Naive thymus-derived CD8-positive, alpha-beta T cell (primary cell): Measurements from ENCODE around the gene DOP1A. TPM values are rescaled to one million over a fixed set of nuclear protein-coding genes. Genes with fewer than 3 reads are reported as not detected.
A peak's percentile ranks its signal among the peaks of the same experiment; 100 is the strongest.

ENCODE experiments used
- ATAC-seq, 2 donors: fragments of 150-1000 bp; cut with Tn5 transposase in 1 of 2; sonication (Bioruptor Pico), chemical (Tn5 transposase) in 1 of 2; 1 replicate in 1 of 2; 2 replicates in 1 of 2; pipeline ENCODE4 v1.10.0; 2021; ENCODE audit warnings: mild to moderate bottlenecking in 2 of 2, moderate library complexity in 2 of 2
- POLR2A ChIA-PET: fragments of 350-600 bp; sonication (Branson Sonifier 250); formaldehyde crosslinking; loops from one replicate; lab custom pipeline; 2021; ENCODE audit warnings: antibody characterized with exemption; lab: Charles Lee
- DNase-seq, 10 donors: peaks; one replicate each; pipeline versions ENCODE4 v3.0.0 to v3.0.0-alpha.2; 2020 to 2022
- H3K27ac Mint-ChIP-seq, 10 donors: one replicate each; pipeline ENCODE4 v1.8.0; 2020 to 2022; ENCODE audit warnings: mild to moderate bottlenecking in 10 of 10, mixed read lengths in 10 of 10, moderate library complexity in 4 of 10, inconsistent platforms in 1 of 10
- H3K27me3 Mint-ChIP-seq, 5 donors: one replicate each; pipeline ENCODE4 v1.8.0; 2021 to 2022; ENCODE audit warnings: mixed read lengths in 5 of 5
- H3K36me3 Mint-ChIP-seq, 3 donors: one replicate each; pipeline ENCODE4 v1.8.0; 2020 to 2022; ENCODE audit warnings: mixed read lengths in 3 of 3, mild to moderate bottlenecking in 2 of 3, inconsistent platforms in 1 of 3
- H3K4me1 Mint-ChIP-seq, 4 donors: one replicate each; pipeline ENCODE4 v1.8.0; 2021 to 2022; ENCODE audit warnings: mixed read lengths in 4 of 4
- H3K4me3 Mint-ChIP-seq, 10 donors: one replicate each; pipeline ENCODE4 v1.8.0; 2020 to 2022; ENCODE audit warnings: mild to moderate bottlenecking in 10 of 10, mixed read lengths in 10 of 10, moderate library complexity in 6 of 10, inconsistent platforms in 1 of 10
- H3K9me3 Mint-ChIP-seq, 9 donors: one replicate each; pipeline ENCODE4 v1.8.0; 2020 to 2022; ENCODE audit warnings: mixed read lengths in 9 of 9, mild to moderate bottlenecking in 3 of 9, inconsistent platforms in 1 of 9, moderate library complexity in 1 of 9
- polyA plus RNA-seq, 3 donors: library from polyadenylated mRNA; unstranded; fragments of 300-500 nt; fragmentation: Illumina TruSeq; gene quantifications; one replicate each; pipeline ENCODE4 v1.2.3, GENCODE V29; 2021
- total RNA-seq, 8 experiments: library from RNA in 2 of 8; stranded (reverse) in 2 of 8; gene quantifications; one replicate each; pipeline ENCODE4 v1.2.3 and lab custom pipeline; 2021 to 2026

DOP1A gene
- total and polyA plus RNA-seq, 5 experiments from 2014 or later = 2.2 to 33.8 (median 4.4) TPM

DNA sequence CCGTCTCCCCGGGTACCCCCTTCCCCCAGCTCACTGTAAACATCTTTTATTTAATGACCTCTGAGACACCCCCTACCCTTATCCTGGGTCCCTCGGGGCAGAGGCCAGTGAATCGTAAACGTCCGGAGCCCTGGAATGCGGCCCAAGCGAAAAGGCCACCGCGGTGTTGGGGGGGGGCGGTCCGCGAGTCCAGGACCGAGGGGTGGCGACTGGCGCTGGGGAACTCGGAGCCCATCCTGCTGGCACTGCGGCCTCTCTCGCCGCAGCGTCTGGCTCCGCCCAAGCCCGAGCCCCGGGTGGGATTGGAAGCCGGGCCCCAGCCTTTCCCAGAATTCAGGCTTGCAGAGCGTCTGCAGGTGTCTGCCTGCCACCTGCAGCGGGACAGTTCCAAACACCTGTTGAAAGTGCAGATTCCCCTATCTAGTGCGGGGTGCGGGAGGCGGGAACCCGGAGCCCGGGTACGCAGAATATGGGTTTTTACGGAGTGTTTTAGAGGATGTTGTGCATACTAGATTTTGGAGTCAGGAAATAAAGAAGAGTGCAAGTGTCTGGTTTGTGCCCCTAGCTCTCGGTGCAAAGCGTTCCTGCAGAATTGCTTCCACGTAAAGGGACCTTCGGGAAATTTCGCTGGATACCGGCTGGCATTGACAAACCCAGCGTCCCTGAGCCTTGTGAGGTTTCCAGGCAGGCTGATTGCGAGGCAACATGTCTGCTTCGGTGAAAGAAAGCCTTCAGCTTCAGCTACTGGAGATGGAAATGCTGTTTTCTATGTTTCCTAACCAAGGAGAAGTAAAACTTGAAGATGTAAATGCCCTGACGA is 126.5 kb downstream of the DOP1A start:
- DNase-seq = peak in 8 of 10 donors; percentile 8 to 65 (median 30)
- peaks cover 11 to 49% (median 46%) of the 10 kb centered on the region in 4 donors for H3K4me1 Mint-ChIP-seq
- H3K36me3 Mint-ChIP-seq = peaks cover 0 to 5% (median 4%) of the 10 kb centered on the region in 3 donors
- POLR2A ChIA-PET = interaction anchor here (1.2 to 1.5 kb wide), 3 partner anchors 9 to 126 kb away, joined by 3 to 6 read pairs (median 4); partner anchors contain the start of gene DOP1A
- H3K27ac Mint-ChIP-seq = peak overlapping the region; percentile 15 to 97 (median 60)
- H3K4me3 Mint-ChIP-seq = peak overlapping the region; percentile 76 to 99 (median 91)
- no peaks in the 10 kb centered on the region for H3K27me3 Mint-ChIP-seq
- H3K9me3 Mint-ChIP-seq = no peaks in the 10 kb centered on the region
- peak; percentile 4 to 24 for ATAC-seq

DNA sequence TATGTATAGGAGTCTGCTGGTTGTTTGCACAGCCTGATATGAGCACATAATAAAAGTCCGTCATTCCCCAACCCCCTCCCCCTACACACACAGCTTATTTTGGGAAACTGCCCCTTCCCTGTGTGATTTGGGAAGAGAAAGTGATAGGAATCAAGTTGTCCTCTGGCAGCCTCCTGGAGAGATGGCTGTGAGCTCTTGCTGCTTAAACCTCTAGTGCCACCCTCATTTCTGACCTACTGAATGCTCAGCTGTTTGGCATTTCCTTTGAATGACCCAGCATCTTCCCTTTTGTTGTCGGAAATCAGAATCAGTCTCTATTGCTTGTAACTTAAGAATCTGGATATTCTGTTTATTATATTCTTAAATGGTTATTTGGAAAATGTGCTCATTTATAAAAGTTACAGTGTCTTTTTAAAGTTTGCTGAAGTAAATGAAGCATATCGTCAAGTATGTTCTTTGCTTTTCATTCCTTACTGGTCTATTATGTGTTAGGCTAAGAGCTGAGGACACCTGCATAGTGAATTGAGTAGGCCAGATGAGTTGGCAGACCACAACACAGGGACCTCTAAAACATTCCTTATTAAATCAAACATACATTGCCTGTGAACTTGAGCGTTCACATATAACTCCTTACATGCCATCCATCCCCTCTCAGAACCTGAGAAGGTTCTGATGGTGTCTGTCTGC is 131.2 kb downstream of the DOP1A start:
- no peak for ATAC-seq
- POLR2A ChIA-PET = no interaction called here
- no peak overlapping the region for H3K27ac Mint-ChIP-seq
- peaks cover 3 to 20% (median 16%) of the 10 kb centered on the region in 4 donors for H3K4me1 Mint-ChIP-seq
- H3K4me3 Mint-ChIP-seq = no peak overlapping the region
- peaks cover 0 to 4% (median 0%) of the 10 kb centered on the region in 3 donors for H3K36me3 Mint-ChIP-seq
- H3K27me3 Mint-ChIP-seq = no peaks in the 10 kb centered on the region
- DNase-seq = no peak
- no peaks in the 10 kb centered on the region for H3K9me3 Mint-ChIP-seq

DNA sequence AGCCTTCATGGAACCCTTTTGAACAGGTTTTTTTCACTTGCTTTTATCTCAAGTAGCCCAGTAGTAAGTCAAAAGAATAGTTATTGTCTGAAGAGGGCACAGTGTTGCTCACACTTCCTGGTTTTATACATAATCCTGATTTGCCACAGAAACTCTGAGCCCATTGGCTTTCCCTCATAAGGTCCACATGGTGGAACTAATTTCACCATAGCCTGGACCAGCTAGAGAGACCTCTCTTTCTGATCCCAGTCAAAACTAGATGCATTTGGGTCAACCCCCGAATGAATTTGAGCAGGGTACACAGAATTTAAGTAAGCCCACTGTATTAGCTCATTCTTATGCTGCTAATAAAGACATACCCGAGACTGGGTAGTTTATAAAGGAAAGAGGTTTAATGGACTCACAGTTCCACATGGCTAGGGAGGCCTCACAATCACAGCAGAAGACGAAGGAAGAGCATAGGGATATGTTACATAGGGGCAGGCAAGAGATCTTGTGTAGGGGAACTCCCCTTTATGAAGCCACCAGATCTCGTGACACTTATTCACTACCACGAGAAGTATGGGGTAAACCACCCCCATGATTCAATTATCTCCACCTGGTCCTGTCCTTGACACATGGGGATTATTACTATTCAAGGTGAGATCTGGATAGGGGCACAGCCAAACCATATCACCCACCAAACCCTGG is 131.8 kb downstream of the DOP1A start:
- Mint-ChIP-seq H3K4me3 (no peak overlapping the region), H3K4me1 (peaks cover 0 to 15% (median 11%) of the 10 kb centered on the region in 4 donors), H3K36me3 (peaks cover 0 to 4% (median 0%) of the 10 kb centered on the region in 3 donors), H3K27ac (no peak overlapping the region), H3K27me3 (no peaks in the 10 kb centered on the region), H3K9me3 (no peaks in the 10 kb centered on the region)
- ATAC-seq (no peak), DNase-seq (no peak)
- POLR2A ChIA-PET = no interaction called here

DNA sequence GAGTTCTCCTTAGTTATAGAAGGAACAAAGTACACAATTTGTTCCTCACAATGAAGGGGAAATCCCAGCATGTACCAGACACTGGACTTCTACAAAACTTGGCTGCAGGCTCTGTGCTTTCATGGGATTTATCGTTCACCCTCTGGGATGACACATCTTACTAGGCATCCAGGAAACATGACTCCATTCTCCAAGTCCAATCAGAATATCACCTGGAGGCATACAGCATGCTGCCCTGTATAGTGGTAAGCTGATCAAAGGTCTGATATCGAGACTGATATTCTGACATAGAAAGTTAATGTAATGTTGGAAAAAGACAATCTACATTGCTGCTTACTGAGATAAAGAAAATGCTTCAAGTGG is 132.4 kb downstream of the DOP1A start:
- POLR2A ChIA-PET = no interaction called here
- no peak overlapping the region for H3K4me3 Mint-ChIP-seq

DNA sequence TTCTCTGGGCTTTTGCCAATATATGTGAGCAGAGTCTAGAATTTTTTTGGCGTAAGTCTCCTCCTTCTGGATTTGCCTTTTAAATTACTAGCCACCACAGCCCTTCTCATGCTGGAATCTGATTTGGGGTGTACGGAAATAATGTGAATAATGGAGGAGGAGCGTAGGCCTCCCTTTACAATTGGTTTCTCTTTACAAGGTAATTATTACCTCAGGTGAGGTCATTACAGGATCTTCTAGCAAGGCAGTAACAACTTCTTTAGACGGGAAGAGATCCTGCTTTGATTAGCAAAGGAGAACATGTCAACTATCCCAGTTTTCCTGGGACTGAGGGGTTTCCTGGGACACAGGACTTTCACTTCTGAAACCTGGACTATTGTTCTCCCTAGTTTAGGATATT is 134.6 kb downstream of the DOP1A start:
- DNase-seq (no peak), ATAC-seq (no peak)
- Mint-ChIP-seq H3K4me1 (no peaks in the 10 kb centered on the region), H3K27me3 (peaks cover 2 to 11% (median 6%) of the 10 kb centered on the region in 5 donors), H3K9me3 (no peaks in the 10 kb centered on the region), H3K4me3 (no peak overlapping the region), H3K36me3 (peaks cover 0 to 4% (median 0%) of the 10 kb centered on the region in 3 donors), H3K27ac (no peak overlapping the region)
- POLR2A ChIA-PET = no interaction called here

More for the DNA sequence above, 132.4 kb downstream of the DOP1A start:
- Mint-ChIP-seq H3K4me1 (peaks cover 0 to 11% (median 6%) of the 10 kb centered on the region in 4 donors), H3K9me3 (no peaks in the 10 kb centered on the region), H3K27me3 (no peaks in the 10 kb centered on the region), H3K36me3 (peaks cover 0 to 4% (median 0%) of the 10 kb centered on the region in 3 donors), H3K27ac (no peak overlapping the region)
- DNase-seq (no peak), ATAC-seq (no peak)

DNA sequence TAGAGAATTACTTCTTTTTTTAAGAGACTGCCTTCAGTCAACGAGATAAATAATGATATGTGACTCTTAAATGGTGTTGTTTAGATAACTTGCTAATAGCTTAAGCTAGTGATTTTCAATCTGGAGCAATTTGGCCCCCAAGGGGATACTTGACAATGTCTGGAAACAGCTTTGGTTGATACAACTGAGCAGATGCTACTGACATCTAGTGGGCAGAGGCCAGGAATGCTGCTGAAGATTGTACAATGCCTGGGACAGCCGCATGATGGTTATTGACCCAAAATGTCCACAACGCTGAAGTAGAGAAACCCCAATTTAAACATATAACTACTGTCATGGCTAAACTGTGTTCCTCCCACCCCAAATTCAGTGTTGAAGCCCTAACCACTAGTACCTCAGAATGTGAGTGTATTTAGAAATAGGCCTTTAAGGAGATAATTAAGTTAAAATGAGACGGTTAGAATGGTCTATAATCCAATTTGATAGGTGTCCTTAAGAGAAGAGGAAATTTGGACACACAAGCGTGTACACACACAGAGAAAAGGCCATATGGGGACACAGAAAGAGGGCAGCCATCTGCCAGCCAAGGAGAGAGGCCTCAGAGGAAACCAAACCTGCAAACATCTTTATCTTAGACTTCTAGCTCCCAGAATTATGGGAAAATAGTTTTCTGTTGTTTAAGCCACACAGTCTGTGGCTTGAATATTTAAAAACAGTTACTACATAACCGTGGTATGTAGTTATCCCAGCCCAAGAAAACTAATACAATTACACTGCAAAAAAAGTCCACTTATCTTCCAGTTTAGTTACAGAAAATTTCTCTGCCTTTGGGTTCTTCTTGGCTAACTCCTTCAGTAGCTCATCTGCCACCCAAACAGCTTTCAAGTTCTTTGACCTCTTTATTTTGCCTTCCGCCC is 147.9 kb downstream of the DOP1A start:
- Mint-ChIP-seq H3K27ac (no peak overlapping the region), H3K9me3 (no peaks in the 10 kb centered on the region), H3K36me3 (no peaks in the 10 kb centered on the region), H3K27me3 (peaks cover 5 to 14% (median 7%) of the 10 kb centered on the region in 5 donors), H3K4me1 (no peaks in the 10 kb centered on the region), H3K4me3 (no peak overlapping the region)
- ATAC-seq (peak; percentile 96 to 100), DNase-seq (peak; percentile 12 to 76 (median 46))
- POLR2A ChIA-PET = interaction anchor here (1.0 to 1.3 kb wide), 2 partner anchors 148 to 150 kb away, joined by 4 to 7 read pairs; partner anchors contain the start of genes DOP1A and UBE3D

DNA sequence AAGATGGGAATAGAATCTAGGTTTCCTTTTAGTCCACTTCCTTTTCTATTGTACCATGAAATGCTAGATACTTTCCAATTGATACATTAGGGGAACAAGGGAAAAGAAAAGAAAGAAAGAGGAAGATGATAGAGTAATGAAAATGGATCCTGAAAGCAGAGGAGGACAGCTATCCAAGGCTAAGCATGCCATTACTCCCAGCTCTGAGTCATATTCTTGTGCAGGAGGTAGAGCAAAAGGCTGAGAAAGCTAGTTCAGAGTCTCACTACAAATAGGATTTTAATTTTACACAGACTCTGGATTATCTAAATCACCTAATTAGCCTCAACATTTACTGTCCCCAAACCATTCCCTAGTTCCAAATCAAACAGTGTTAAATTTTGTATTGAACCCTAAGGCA is 149.3 kb downstream of the DOP1A start:
- Mint-ChIP-seq H3K36me3 (no peaks in the 10 kb centered on the region), H3K27me3 (peaks cover 0 to 11% (median 8%) of the 10 kb centered on the region in 5 donors), H3K4me3 (no peak overlapping the region), H3K9me3 (no peaks in the 10 kb centered on the region), H3K4me1 (no peaks in the 10 kb centered on the region), H3K27ac (no peak overlapping the region)
- no peak for DNase-seq
- no peak for ATAC-seq
- POLR2A ChIA-PET = no interaction called here

Other genes starting within 250 kb of the DOP1A start
- gene UBE3D, start 1.8 kb upstream of the DOP1A start, total RNA-seq = 10 to 100 TPM in 1 of 2 experiments, 1 to 10 TPM in 1; 8.1 to 16.5 TPM
- gene UBE3D, start 1.8 kb upstream of the DOP1A start, polyA plus RNA-seq = 10 to 100 TPM in 1 of 3 donors, 1 to 10 TPM in 2; 3.8 to 10.3 (median 7.4) TPM
- 10 to 100 TPM; 30.7 to 31.7 TPM for gene PGM3, start 125.6 kb downstream of the DOP1A start, total RNA-seq
- 1 to 10 TPM; 5.4 to 8.4 (median 6.7) TPM for gene PGM3, start 125.6 kb downstream of the DOP1A start, polyA plus RNA-seq
- 1 to 10 TPM; 5.1 to 6.1 TPM for gene RWDD2A, start 125.7 kb downstream of the DOP1A start, total RNA-seq
- gene RWDD2A, start 125.7 kb downstream of the DOP1A start, polyA plus RNA-seq = 1 to 10 TPM; 2.0 to 3.5 (median 2.5) TPM